ENCODE data around the gene FAM222B. TPM values are rescaled to one million over a fixed set of nuclear protein-coding genes. Genes with fewer than 3 reads are reported as not detected.
A peak's percentile ranks its signal among the peaks of the same experiment; 100 is the strongest.
"Not testable (repeated sequence)": the region's sequence is repeated elsewhere in the genome, so short reads cannot be mapped to it uniquely, and the experiment has no call there.

Gene FAM222B
- total RNA-seq, 1 donor: 19.1 TPM

- no peak for DNase-seq (ENCODE audit: low read depth in 2 of 3, low spot score in 2 of 3)
These were observed 1.2 kb upstream of the FAM222B start for GRCh38 chr17:28843816-28844148.

DNA sequence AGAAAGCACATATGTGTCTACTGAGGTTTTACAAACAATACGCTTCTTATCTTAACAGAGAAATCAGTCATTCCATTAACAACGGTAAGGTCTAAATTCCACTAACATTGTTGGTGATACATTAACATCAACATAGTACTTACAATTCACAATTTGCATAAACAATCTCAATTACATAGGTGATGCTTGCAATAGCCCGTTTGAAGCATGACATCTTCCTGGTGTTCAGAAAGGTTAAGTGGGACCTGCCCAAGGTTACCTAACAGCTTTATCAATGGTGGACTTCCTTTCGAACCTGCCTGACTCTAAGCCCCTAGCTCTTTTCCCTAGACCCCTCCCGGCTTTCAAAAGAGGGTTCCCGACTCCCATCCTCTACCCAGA is 699 bp downstream of the FAM222B start:
- no peak for DNase-seq (ENCODE audit: low read depth in 2 of 3, low spot score in 2 of 3)

DNA sequence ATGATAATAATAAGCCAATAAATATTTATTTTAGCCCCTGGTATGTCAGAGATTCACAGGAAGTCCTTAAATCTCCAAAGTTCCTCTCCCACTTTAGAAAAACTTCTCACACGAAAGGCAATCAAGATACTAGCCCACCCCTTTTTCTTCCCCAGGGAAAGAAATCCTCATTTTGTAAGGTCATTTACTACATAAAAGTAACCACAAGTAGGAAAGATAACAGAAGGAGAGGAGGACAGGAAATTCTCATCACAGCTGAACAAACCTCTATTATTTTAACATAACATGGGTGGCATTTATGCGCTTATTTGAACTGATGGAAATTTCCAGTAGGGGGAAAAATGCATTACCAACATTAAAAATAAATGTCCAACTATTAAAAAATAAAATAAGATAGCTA is 3.4 kb downstream of the FAM222B start:
- DNase-seq (ENCODE audit: low read depth in 2 of 3, low spot score in 2 of 3): no peak

- DNase-seq (ENCODE audit: low read depth in 2 of 3, low spot score in 2 of 3): not testable (repeated sequence)
These were observed 6.0 kb downstream of the FAM222B start for GRCh38 chr17:28836541-28836940.

DNA sequence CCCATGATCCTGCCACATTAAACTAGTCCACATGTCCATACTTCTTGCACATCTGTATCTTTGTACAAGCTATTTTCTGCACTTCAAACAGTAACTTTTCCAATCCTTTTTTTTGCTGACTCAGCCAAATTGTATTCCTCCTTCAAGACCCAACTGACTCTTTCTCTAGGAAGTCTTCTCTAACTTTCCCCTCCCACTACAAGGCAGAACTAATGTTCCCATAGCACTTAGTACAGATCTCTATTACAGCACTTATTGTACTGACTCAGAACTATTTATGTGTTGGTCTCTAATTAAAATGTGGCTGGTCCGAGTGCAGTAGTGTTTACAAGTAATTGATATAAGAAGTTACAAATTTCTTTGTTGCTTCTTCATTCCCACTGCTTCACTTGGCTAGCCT is 8.2 kb downstream of the FAM222B start:
- DNase-seq (ENCODE audit: low read depth in 2 of 3, low spot score in 2 of 3): no peak

GRCh38 chr17:28828294-28829040 is 14.1 kb downstream of the FAM222B start:
- DNase-seq (ENCODE audit: low read depth in 2 of 3, low spot score in 2 of 3): no peak

GRCh38 chr17:28827672-28828071 is 14.9 kb downstream of the FAM222B start:
- DNase-seq (ENCODE audit: low read depth in 2 of 3, low spot score in 2 of 3): no peak

- no peak for DNase-seq (ENCODE audit: low read depth in 2 of 3, low spot score in 2 of 3)
These were observed 23.0 kb downstream of the FAM222B start for GRCh38 chr17:28819582-28819981.

- no peak for DNase-seq (ENCODE audit: low read depth in 2 of 3, low spot score in 2 of 3)
These were observed 23.8 kb downstream of the FAM222B start for GRCh38 chr17:28818819-28819221.

DNA sequence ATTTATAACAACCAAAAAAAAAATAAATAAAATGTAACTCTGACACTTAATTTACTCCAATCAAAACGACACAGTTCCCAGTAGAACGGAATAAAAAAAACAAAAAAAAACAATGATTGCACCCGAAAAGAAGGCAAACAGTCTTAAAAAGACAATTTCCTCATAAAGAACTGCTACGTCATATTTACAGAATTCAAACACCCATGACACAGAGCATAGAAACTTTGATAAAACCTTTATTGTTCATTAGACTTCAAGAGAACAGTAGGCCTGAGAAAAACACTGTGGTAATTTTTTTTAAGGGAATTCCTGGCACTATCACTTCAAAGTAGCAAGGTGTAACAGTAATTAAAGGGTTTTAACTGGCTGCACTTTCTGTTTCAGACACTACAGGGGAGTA is 26.1 kb downstream of the FAM222B start:
- DNase-seq (ENCODE audit: low read depth in 2 of 3, low spot score in 2 of 3): no peak

GRCh38 chr17:28812748-28813377 is 29.7 kb downstream of the FAM222B start:
- peak; percentile 61 to 88 (median 85) for DNase-seq (ENCODE audit: low read depth in 2 of 3, low spot score in 2 of 3)

GRCh38 chr17:28812091-28812747 is 30.4 kb downstream of the FAM222B start:
- peak; percentile 78 to 98 (median 96) for DNase-seq (ENCODE audit: low read depth in 2 of 3, low spot score in 2 of 3)

DNA sequence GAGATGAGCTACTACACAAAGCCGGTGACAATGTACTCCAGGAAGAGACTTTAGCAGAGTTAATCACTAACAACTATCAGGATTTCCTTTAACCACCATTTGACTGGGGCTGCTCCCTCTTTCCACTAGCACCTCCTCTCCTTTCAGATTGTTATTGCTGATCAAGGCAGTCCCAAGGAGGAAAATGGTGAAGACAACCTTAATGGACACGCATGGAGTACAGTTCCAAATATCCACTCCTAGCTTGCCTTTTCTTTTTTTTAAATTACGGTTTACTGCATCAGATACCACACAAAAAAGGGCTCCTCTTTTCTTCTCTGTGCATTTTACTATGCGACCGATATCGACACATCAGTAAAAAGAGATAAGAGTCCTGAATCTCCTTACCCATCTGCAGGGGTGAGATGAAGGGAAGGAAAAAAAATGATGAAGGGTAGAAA is 30.9 kb downstream of the FAM222B start:
- peak in 2 of 3 donors; percentile 27 to 28 for DNase-seq (ENCODE audit: low read depth in 2 of 3, low spot score in 2 of 3)

DNA sequence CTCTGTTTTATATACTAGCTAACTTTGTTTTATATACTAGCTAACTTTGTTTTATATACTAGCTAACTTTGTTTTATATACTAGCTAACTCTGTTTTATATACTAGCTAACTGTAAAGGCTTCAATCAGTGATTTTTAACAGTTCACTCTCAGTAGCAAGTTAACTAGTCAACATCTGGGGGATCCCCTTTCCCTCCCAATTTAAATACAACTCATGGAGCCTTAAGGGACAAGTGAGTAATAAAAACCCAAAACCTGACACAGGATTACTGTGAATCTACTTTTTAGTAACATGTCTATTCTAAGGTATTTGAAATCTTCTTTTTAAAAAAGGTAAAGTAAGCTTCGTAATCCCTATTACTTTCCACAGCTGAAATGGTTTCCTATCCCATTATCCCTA is 32.2 kb downstream of the FAM222B start:
- DNase-seq (ENCODE audit: low read depth in 2 of 3, low spot score in 2 of 3): no peak

DNA sequence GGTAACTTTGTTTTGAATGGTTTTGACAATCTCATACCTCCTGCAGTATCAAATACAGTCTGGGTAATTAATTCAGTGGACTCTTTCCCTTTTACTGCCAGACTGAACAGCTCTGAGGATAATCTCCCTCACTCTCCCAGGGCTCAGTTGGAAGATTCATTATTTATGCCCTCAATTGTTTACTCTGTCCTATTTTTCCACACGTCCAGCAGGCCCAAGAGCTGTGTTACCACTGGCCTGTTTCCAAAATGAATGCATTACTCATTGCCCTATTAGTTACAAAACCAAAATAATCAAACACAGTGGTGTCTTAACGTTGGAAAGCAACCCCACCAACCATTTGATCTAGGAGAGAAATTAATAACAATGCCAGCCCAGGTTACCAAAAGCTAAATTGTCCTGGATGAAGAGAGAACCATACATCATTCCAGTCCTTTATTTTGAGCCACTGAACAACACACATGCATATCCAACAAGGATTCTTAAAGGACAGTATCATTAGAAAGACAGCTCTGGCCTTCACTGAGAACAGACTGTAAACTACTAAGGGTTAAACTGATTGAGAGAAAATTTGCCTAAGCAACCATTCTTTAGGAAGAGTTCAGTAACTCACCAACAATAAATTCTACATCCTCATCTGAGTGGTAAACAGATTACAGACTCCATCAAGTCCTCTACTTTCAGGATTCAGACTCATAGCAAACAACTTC is 34.5 kb downstream of the FAM222B start:
- DNase-seq (ENCODE audit: low read depth in 2 of 3, low spot score in 2 of 3): no peak

DNA sequence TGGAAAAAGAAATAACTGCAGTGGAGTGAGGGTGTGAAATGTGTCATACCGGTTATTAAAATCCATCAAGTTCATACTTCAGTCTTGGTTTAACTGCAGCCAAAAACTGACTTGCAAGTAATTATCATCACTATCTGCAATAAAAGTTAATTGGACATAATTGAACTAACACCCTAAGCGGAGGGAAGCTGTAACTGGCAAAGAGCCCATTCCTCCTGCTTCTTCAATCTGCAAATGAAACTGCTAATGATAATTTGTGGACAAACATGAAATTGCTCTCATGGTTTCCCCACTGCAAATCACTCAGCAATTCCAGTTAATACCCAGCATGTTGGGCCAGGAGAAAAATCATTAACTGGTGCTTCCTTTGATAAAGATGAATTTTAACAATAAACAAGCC is 46.5 kb downstream of the FAM222B start:
- DNase-seq (ENCODE audit: low read depth in 2 of 3, low spot score in 2 of 3): no peak

DNA sequence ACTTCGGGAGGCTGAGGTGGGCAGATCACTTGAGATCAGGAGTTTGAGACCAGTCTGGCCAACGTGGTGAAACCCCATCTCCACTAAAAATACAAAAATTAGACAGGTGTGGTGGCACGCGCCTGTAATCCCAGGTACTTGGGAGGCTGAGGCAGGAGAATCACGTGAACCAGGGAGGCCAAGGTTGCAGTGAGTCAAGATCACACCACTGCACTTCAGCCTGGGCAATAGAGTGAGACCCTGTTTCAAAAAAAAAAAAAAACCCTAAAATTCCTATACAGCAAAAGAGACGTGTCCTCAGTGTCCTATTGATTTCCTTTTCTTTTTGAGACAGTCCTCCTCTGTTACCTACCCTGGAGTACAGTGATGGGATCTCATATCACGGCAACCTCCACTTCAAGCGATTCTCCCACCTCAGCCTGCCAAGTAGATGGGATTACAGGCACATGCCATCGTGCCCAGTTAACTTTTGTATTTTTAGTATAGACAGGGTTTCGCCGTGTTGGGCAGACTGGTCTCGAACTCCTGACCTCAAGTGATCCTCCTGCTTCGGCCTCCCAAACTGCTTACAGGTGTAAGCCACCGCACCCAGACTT is 47.6 kb downstream of the FAM222B start:
- not testable (repeated sequence) for DNase-seq (ENCODE audit: low read depth in 2 of 3, low spot score in 2 of 3)

GRCh38 chr17:28792877-28793661 is 49.5 kb downstream of the FAM222B start:
- DNase-seq (ENCODE audit: low read depth in 2 of 3, low spot score in 2 of 3): peak in 2 of 3 donors; percentile 31 to 64

DNA sequence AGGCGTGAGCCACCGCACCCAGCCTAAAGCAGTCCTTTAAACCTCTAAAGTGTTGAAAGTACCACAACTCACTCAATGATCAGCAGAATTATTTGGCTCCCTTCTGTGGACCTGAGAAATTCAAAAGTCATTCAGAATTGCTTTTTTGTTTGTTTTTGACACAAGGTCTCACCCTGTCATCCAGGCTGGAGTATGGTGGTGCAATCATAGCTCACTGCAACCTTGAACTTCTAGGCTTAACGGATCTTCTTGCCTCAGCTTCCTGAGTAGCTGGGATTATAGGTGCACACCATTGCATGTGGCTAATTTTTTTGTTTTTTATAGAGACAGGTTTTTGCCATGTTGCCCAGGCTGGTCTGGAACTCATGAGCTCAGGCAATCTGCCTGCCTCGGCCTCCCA is 54.5 kb downstream of the FAM222B start:
- DNase-seq (ENCODE audit: low read depth in 2 of 3, low spot score in 2 of 3): no peak

- DNase-seq (ENCODE audit: low read depth in 2 of 3, low spot score in 2 of 3): no peak
These were observed 59.4 kb downstream of the FAM222B start for GRCh38 chr17:28783161-28783560.
